Right lobe of liver (tissue), 4 donors: ENCODE results near the gene APCDD1.

Source experiments
- POLR2A ChIP-seq: fragments of 450-650 bp; IDR thresholded peaks from one replicate; pipeline ENCODE4 v1.6.1; 2017; ENCODE audit warnings: antibody characterized with exemption, mild to moderate bottlenecking
- TF ChIP-seq, protein P1 (sequence below), 4 donors: fragments of 200-600 bp in 3 of 4; fragments of 450-650 bp in 1 of 4; IDR thresholded peaks; one replicate each; pipeline versions ENCODE4 v1.5.1 to v1.8.0; 2016 to 2022; ENCODE audit warnings: antibody characterized with exemption in 4 of 4, mild to moderate bottlenecking in 2 of 4
- donor health status: DM: no; HTN: no; CAD: no.
- donor health status: DM: no; HTN: no; CAD: no.
- donor health status: DM: no; HTN: yes; CAD: no.

GRCh38 chr18:10495936-10496335 lies 41.5 kb downstream of the APCDD1 start:
- TF ChIP-seq, protein P1, sequence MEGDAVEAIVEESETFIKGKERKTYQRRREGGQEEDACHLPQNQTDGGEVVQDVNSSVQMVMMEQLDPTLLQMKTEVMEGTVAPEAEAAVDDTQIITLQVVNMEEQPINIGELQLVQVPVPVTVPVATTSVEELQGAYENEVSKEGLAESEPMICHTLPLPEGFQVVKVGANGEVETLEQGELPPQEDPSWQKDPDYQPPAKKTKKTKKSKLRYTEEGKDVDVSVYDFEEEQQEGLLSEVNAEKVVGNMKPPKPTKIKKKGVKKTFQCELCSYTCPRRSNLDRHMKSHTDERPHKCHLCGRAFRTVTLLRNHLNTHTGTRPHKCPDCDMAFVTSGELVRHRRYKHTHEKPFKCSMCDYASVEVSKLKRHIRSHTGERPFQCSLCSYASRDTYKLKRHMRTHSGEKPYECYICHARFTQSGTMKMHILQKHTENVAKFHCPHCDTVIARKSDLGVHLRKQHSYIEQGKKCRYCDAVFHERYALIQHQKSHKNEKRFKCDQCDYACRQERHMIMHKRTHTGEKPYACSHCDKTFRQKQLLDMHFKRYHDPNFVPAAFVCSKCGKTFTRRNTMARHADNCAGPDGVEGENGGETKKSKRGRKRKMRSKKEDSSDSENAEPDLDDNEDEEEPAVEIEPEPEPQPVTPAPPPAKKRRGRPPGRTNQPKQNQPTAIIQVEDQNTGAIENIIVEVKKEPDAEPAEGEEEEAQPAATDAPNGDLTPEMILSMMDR (IDR thresholded peaks at IDR 0.05) = no peak
- TF ChIP-seq POLR2A = no peak
